Heart left ventricle (tissue), 13 donors: ENCODE data around the gene EMP2.

Experiments used
- POLR2A ChIP-seq, 2 donors: fragments of 450-650 bp; IDR thresholded peaks; one replicate each; pipeline ENCODE4 v1.6.1; 2017; ENCODE audit warnings: antibody characterized with exemption in 2 of 2, mild to moderate bottlenecking in 2 of 2, moderate library complexity in 2 of 2
- TF ChIP-seq, protein P1 (sequence below), 12 donors: fragments of 200-600 bp; sonication (generic) in 4 of 12; IDR thresholded peaks; one replicate each; pipeline versions ENCODE4 v1.5.0 to v1.8.0; 2018 to 2022; ENCODE audit warnings: antibody characterized with exemption in 12 of 12, mild to moderate bottlenecking in 5 of 12
- donor health status: ischemic (EF 13 %, LVEDD 7.1; RV severe dilation, severe dysfunction).
- donor health status: DM: no; HTN: yes; CAD: no.
- donor health status: DM: no; HTN: no; CAD: no.
- donor health status: ischemic (EF 25% LVEDD 6.9; RV normal size, moderate dysfunction).
- donor health status: ischemic (EF 25% LVEDD 5.7; RV mildly dilated, moderate dysfunction).
- donor health status: ischemic (EF 35%, LVEDD 5.7; RV mildly dilated, moderate dysfunction).
- donor health status: nonischemic (EF 11% LVEDD 7.7; RV severe dilation, severe dysfunction).
- donor health status: DM: yes; HTN: yes; CAD: no.
- donor health status: PGD.
- donor health status: ischemic (EF 29% LVEDD 5.4; RV normal size, mild dysfunction).
- donor health status: nonischemic (EF 23%, LVEDD 6.1; RV moderate dilation, normal function).

DNA sequence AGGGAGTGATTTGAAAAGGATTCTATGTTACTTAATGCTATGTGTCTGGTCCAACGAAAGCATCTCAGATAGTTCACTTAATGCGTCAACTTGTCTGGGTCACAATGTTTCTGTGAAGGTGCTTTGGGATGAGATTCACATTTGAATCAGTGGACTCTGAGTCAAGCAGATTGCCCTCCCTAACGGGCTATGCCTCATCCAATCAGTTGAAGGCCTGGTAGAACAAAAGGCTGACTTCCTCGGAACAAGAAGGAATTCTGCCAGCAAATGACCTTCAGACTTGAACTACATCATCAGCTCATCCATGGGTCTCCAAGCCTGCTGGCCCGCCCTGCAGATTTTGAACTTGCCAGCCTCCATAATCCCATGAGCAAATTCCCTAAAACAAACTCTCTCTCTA lies 15.2 kb downstream of the EMP2 start:
- TF ChIP-seq, protein P1, sequence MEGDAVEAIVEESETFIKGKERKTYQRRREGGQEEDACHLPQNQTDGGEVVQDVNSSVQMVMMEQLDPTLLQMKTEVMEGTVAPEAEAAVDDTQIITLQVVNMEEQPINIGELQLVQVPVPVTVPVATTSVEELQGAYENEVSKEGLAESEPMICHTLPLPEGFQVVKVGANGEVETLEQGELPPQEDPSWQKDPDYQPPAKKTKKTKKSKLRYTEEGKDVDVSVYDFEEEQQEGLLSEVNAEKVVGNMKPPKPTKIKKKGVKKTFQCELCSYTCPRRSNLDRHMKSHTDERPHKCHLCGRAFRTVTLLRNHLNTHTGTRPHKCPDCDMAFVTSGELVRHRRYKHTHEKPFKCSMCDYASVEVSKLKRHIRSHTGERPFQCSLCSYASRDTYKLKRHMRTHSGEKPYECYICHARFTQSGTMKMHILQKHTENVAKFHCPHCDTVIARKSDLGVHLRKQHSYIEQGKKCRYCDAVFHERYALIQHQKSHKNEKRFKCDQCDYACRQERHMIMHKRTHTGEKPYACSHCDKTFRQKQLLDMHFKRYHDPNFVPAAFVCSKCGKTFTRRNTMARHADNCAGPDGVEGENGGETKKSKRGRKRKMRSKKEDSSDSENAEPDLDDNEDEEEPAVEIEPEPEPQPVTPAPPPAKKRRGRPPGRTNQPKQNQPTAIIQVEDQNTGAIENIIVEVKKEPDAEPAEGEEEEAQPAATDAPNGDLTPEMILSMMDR (IDR thresholded peaks at IDR 0.05) = no peak
- no peak for TF ChIP-seq POLR2A (IDR thresholded peaks at IDR 0.05)
